HEK293 (cell line): ENCODE measurements around the gene PANK4.
"Not testable (repeated sequence)": the region's sequence is repeated elsewhere in the genome, so short reads cannot be mapped to it uniquely, and the experiment has no call there.

Experiments
- CTCF ChIA-PET: fragments of 350-600 bp; formaldehyde crosslinking; extraction: SDS; loops from one replicate; lab custom pipeline; 2021; ENCODE audit warnings: antibody characterized with exemption; lab: Yijun Ruan, JAX
- POLR2A ChIA-PET: fragments of 300-600 bp; formaldehyde crosslinking; extraction: SDS; loops from one replicate; lab custom pipeline; 2020; ENCODE audit warnings: antibody characterized with exemption, inconsistent platforms; lab: Yijun Ruan, JAX
- H3K27ac ChIP-seq: fragments of 200-500 bp; sonication (Bioruptor generic); 2 replicates; pipeline ENCODE4 v1.5.1; 2014; ENCODE audit warnings: low read depth, low read length, control low read depth, inconsistent platforms; ENCODE audit errors: extremely low read depth
- H3K36me3 ChIP-seq, 2 experiments: fragments of 200-500 bp in 1 of 2; sonication (Bioruptor generic) in 1 of 2; 1 replicate in 1 of 2; 2 replicates in 1 of 2; pipeline ENCODE4 v1.5.1; 2014 to 2017; ENCODE audit warnings: inconsistent platforms in 2 of 2, low read length in 2 of 2; ENCODE audit not compliant: control insufficient read depth in 2 of 2, insufficient read depth in 1 of 2
- H3K4me1 ChIP-seq: fragments of 200-500 bp; sonication (Bioruptor generic); 2 replicates; pipeline ENCODE4 v1.5.1; 2014; ENCODE audit warnings: mild to moderate bottlenecking, low read length, inconsistent platforms; ENCODE audit not compliant: control insufficient read depth, insufficient read depth
- H3K4me3 ChIP-seq: 2 replicates; pipeline ENCODE4 v1.5.1; 2011; ENCODE audit warnings: low read depth, mild to moderate bottlenecking, control low read depth, low read length, moderate library complexity
- H3K9me3 ChIP-seq: fragments of 200-500 bp; sonication (Bioruptor generic); 2 replicates; pipeline ENCODE4 v1.5.1; 2014; ENCODE audit warnings: low read depth, low read length, inconsistent platforms; ENCODE audit not compliant: control insufficient read depth, insufficient read depth
- ELK4 ChIP-seq: IDR thresholded peaks from 2 replicates; pipeline ENCODE4 v1.6.1; 2011; ENCODE audit warnings: mild to moderate bottlenecking, low read depth, low read length, borderline replicate concordance
- SETDB1 ChIP-seq: IDR thresholded peaks from one replicate; pipeline ENCODE4 v1.6.1; 2017; ENCODE audit warnings: mild to moderate bottlenecking, low read length, moderate library complexity, mixed read lengths; ENCODE audit not compliant: insufficient read length
- ZFP37 ChIP-seq: fragments of 450-650 bp; formaldehyde crosslinking; IDR thresholded peaks from 2 replicates; pipeline ENCODE4 v1.5.1; 2016; ENCODE audit warnings: missing biosample characterization, missing genetic modification characterization
- ZNF140 ChIP-seq: fragments of 450-650 bp; formaldehyde crosslinking; IDR thresholded peaks from 2 replicates; pipeline ENCODE4 v1.5.1; 2016; ENCODE audit warnings: missing biosample characterization, missing genetic modification characterization
- ZNF146 ChIP-seq: fragments of 450-650 bp; formaldehyde crosslinking; IDR thresholded peaks from 2 replicates; pipeline ENCODE4 v1.5.1; 2016; ENCODE audit warnings: missing biosample characterization, missing genetic modification characterization
- ZNF280C ChIP-seq: fragments of 450-650 bp; formaldehyde crosslinking; IDR thresholded peaks from 2 replicates; pipeline ENCODE4 v1.5.1; 2016; ENCODE audit warnings: missing biosample characterization, missing genetic modification characterization
- ZNF48 ChIP-seq: fragments of 450-650 bp; formaldehyde crosslinking; IDR thresholded peaks from 2 replicates; pipeline ENCODE4 v1.5.1; 2016; ENCODE audit warnings: missing biosample characterization, missing genetic modification characterization
- ZNF521 ChIP-seq: fragments of 450-650 bp; formaldehyde crosslinking; IDR thresholded peaks from 2 replicates; pipeline ENCODE4 v1.5.1; 2017; ENCODE audit warnings: missing biosample characterization, mild to moderate bottlenecking, missing genetic modification characterization
- ZNF585B ChIP-seq: fragments of 450-650 bp; formaldehyde crosslinking; IDR thresholded peaks from 2 replicates; pipeline ENCODE4 v1.5.1; 2016; ENCODE audit warnings: missing biosample characterization, missing genetic modification characterization
- ZNF624 ChIP-seq: fragments of 450-650 bp; formaldehyde crosslinking; IDR thresholded peaks from 2 replicates; pipeline ENCODE4 v1.5.1; 2017; ENCODE audit warnings: missing biosample characterization, missing genetic modification characterization
- ZNF629 ChIP-seq: fragments of 450-650 bp; formaldehyde crosslinking; IDR thresholded peaks from 2 replicates; pipeline ENCODE4 v1.5.1; 2017; ENCODE audit warnings: missing biosample characterization, missing genetic modification characterization
- ZNF660 ChIP-seq: fragments of 450-650 bp; IDR thresholded peaks from 2 replicates; pipeline ENCODE4 v1.5.1; 2018; ENCODE audit warnings: missing biosample characterization, mild to moderate bottlenecking, missing genetic modification characterization
- ZNF768 ChIP-seq: fragments of 450-650 bp; formaldehyde crosslinking; IDR thresholded peaks from 2 replicates; pipeline ENCODE4 v1.5.1; 2018; ENCODE audit warnings: missing biosample characterization, mild to moderate bottlenecking, missing genetic modification characterization
- TF ChIP-seq, protein P1 (sequence below): fragments of 450-650 bp; formaldehyde crosslinking; IDR thresholded peaks from 2 replicates; pipeline ENCODE4 v1.5.1; 2016; ENCODE audit warnings: missing biosample characterization, missing genetic modification characterization

Gene PANK4

GRCh38 chr1:2573250-2573920 lies 47.0 kb upstream of the PANK4 start:
- CTCF ChIA-PET, result interaction anchor here (1.0 kb wide), 1 partner anchor 12 kb away, joined by 3 read pairs; no protein-coding TSS in a partner anchor
- Histone ChIP-seq H3K27ac (no peak overlapping the region), H3K4me1 (no peaks in the 10 kb centered on the region), H3K9me3 (no peaks in the 10 kb centered on the region), H3K36me3 (no peaks in the 10 kb centered on the region), H3K4me3 (no peak overlapping the region)
- POLR2A ChIA-PET, result no interaction called here
- TF ChIP-seq SETDB1 (peak; percentile 83), ZNF660 (no peak)

- POLR2A ChIA-PET, result interaction anchor here (1.1 kb wide), 1 partner anchor 14 kb away, joined by 5 read pairs; no protein-coding TSS in a partner anchor
- H3K4me1 ChIP-seq, result no peaks in the 10 kb centered on the region
- no peak overlapping the region for H3K27ac ChIP-seq
- no peaks in the 10 kb centered on the region for H3K36me3 ChIP-seq
- H3K9me3 ChIP-seq, result no peaks in the 10 kb centered on the region
- CTCF ChIA-PET, result interaction anchor here (1.3 kb wide), 1 partner anchor 24 kb away, joined by 9 read pairs; no protein-coding TSS in a partner anchor
- TF ChIP-seq ZNF140 (tag by site-specific recombination), result no peak
- TF ChIP-seq ZNF624 (tag by site-specific recombination), result no peak
- TF ChIP-seq ZNF146 (tag by site-specific recombination), result no peak
- no peak for TF ChIP-seq ZNF585B (tag by site-specific recombination)
- no peak for TF ChIP-seq ZNF629 (tag by site-specific recombination)
- TF ChIP-seq ZFP37 (tag by site-specific recombination), result no peak
- no peak for TF ChIP-seq ELK4
- no peak overlapping the region for H3K4me3 ChIP-seq
These were observed 45.0 kb upstream of the PANK4 start for GRCh38 chr1:2571348-2571747.

DNA sequence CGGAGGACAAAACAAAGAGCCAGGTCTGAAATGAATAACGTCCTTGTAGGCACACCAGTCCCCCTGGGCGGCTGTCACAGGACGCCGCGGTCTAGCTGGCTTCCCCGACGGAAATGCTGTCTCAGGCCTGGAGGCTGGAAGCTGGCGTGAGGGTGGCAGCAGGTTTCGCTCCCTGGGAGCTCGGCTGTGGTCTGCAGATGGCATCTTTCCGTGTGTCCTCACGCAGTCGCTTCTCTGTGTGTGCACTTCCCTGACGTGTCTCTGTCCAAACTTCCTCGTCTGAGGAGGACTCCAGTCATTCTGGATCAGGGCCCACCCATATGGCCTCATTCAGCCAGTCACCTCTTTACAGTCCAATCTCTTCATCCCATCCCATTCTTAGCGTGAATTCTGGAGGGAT lies 43.9 kb upstream of the PANK4 start:
- POLR2A ChIA-PET, result no interaction called here
- Histone ChIP-seq H3K36me3 (no peaks in the 10 kb centered on the region), H3K4me3 (no peak overlapping the region), H3K4me1 (no peaks in the 10 kb centered on the region), H3K9me3 (no peaks in the 10 kb centered on the region), H3K27ac (no peak overlapping the region)
- no peak for TF ChIP-seq ZNF768
- TF ChIP-seq SETDB1, result no peak
- TF ChIP-seq ZNF48 (tag by site-specific recombination), result no peak
- TF ChIP-seq ZNF521 (tag by site-specific recombination), result no peak
- TF ChIP-seq, protein P1, sequence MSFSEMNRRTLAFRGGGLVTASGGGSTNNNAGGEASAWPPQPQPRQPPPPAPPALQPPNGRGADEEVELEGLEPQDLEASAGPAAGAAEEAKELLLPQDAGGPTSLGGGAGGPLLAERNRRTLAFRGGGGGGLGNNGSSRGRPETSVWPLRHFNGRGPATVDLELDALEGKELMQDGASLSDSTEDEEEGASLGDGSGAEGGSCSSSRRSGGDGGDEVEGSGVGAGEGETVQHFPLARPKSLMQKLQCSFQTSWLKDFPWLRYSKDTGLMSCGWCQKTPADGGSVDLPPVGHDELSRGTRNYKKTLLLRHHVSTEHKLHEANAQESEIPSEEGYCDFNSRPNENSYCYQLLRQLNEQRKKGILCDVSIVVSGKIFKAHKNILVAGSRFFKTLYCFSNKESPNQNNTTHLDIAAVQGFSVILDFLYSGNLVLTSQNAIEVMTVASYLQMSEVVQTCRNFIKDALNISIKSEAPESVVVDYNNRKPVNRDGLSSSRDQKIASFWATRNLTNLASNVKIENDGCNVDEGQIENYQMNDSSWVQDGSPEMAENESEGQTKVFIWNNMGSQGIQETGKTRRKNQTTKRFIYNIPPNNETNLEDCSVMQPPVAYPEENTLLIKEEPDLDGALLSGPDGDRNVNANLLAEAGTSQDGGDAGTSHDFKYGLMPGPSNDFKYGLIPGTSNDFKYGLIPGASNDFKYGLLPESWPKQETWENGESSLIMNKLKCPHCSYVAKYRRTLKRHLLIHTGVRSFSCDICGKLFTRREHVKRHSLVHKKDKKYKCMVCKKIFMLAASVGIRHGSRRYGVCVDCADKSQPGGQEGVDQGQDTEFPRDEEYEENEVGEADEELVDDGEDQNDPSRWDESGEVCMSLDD (tag by site-specific recombination), result no peak
- TF ChIP-seq ZNF280C (tag by site-specific recombination), result no peak
- TF ChIP-seq, all 188 proteins: peak for 0
- CTCF ChIA-PET, result no interaction called here

DNA sequence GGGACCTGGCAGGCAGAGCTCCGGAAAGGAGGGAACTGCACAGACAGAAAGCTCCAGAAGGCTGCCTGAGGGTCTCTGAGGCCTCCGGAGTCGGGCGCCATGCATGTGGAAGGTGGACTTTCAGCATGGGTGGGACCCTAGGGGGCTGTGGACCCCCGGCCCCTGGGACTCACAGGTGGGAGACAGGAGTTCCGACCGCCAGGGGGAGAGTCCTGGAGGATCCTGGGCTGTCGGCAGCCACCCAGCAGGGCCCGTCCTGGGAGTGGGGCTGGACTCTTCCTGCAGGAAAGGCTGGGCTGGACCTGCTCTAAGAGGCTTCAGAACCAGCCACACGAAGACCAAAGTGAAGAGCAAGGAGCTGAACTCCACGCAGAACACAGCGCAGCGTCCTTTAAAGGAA lies 43.3 kb upstream of the PANK4 start:
- H3K27ac ChIP-seq, H3K36me3 ChIP-seq, H3K4me1 ChIP-seq, CTCF ChIA-PET, POLR2A ChIA-PET, H3K4me3 ChIP-seq, H3K9me3 ChIP-seq: not testable (repeated sequence)
